ENCODE results near the gene ANGPTL7.

Gene ANGPTL7

GRCh38 chr1:11170102-11170501, 19.1 kb upstream of the ANGPTL7 start:
- DNase-seq = no peak

DNA sequence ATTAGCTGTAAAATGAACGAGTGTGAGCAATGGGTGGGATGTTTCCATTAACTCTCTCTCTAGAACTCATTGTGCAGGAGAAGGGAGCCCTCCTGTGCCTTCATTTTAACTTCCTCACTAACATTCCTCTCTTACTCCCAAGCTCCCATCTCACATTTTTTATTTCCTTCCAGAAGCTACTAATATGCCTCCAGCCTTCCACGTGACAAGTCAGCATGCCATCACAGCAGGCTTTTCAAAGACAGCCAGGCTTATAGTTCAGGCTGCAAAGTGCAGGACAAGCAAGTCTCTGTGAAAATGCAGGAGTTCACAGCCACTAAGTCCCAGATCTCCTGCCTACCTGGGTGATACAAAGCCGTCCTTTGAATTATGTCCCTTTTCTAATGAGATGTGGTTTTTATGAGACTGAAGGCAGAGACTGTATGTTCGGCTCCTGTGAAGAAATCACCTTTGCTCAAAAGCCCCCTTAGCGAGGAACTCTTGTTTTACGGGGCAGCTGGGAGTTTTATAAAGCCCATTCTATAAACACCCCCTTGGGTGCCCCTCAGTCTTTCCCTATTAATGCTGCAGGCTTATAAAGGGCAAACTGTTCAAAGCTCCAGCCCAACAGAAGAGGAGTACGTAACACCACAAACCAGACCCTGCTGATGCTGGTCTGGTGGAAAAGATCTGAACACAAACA, 14.8 kb upstream of the ANGPTL7 start:
- no peak for DNase-seq

- no peak for DNase-seq
Observed at GRCh38 chr1:11175461-11175860, 13.7 kb upstream of the ANGPTL7 start.

GRCh38 chr1:11176081-11176706, 13.0 kb upstream of the ANGPTL7 start:
- DNase-seq = no peak

- DNase-seq = peak; percentile 10
Observed at GRCh38 chr1:11178021-11179015, 10.8 kb upstream of the ANGPTL7 start.

- no peak for DNase-seq
Observed at GRCh38 chr1:11179125-11179524, 10.0 kb upstream of the ANGPTL7 start.

- peak; percentile 4 for DNase-seq
Observed at GRCh38 chr1:11179749-11180148, 9.4 kb upstream of the ANGPTL7 start.

GRCh38 chr1:11180342-11180744, 8.8 kb upstream of the ANGPTL7 start:
- no peak for DNase-seq

- no peak for DNase-seq
Observed at GRCh38 chr1:11182884-11183283, 6.3 kb upstream of the ANGPTL7 start.

- DNase-seq = no peak
Observed at GRCh38 chr1:11184973-11185372, 4.2 kb upstream of the ANGPTL7 start.

DNA sequence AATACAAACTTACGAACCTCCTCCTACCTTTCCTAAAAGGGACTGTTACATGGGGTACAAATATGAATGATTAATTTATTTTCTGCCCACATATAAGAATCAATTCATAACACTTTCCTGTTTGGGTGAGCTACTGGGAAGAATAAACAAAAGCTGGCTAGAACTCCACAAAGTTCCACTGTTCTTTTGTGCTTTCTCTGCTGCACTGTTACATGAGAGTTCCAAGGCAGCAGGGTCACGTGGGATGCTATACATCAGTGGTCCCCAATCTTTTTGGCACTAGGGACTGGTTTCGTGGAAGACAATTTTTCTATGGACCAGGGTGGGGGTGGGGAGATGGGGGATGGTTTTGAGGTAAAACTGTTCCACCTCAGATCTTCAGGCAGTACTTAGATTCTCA, 2.2 kb upstream of the ANGPTL7 start:
- no peak for DNase-seq

DNA sequence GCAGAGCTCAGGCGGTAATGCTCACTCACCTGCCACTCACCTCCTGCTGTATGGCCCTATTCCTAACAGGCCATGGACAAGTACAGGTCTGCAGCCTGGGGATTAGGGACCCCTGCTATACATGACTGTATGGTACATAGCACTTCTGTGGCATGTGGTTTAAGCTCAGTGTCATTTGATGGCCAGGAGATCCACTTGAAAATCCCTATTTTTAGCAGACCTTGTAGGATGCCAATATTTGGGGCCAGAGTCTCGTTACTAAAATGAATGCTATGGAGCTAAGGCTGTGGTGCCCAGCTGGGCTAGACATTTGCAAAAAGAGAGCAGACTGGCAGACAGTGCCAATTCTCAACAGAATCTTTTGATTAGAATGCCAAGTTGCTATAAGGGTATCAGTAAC, 1.7 kb upstream of the ANGPTL7 start:
- DNase-seq = no peak

GRCh38 chr1:11187931-11188330, 1.2 kb upstream of the ANGPTL7 start:
- peak; percentile 2 for DNase-seq

- DNase-seq = no peak
Observed at GRCh38 chr1:11188381-11188780, 774 bp upstream of the ANGPTL7 start.

DNA sequence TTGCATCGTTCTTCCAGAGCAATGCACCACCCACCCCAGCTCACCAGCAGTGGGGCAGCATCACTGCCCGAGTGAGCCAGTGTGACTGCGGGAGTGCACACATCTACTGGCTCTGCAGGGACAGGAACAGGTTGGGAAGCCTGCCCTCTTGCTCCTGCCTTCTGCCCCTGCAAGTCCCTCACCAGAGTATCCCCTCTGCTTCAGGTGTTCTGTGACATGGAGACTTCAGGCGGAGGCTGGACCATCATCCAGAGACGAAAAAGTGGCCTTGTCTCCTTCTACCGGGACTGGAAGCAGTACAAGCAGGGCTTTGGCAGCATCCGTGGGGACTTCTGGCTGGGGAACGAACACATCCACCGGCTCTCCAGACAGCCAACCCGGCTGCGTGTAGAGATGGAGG, 4.2 kb downstream of the ANGPTL7 start:
- no peak for DNase-seq

DNA sequence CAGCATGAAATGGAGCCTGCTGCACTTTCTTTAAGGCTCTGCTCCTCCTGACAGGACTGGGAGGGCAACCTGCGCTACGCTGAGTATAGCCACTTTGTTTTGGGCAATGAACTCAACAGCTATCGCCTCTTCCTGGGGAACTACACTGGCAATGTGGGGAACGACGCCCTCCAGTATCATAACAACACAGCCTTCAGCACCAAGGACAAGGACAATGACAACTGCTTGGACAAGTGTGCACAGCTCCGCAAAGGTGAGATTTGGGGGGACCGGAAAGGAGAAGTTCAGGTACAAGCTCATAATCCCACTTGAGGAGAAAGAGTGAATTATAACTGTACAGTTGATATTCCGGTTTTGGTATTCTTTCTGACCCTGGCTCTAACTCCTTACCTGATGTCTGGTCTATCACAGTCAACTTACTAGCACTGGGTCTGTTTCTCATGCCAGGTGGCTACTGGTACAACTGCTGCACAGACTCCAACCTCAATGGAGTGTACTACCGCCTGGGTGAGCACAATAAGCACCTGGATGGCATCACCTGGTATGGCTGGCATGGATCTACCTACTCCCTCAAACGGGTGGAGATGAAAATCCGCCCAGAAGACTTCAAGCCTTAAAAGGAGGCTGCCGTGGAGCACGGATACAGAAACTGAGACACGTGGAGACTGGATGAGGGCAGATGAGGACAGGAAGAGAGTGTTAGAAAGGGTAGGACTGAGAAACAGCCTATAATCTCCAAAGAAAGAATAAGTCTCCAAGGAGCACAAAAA, 5.4 kb downstream of the ANGPTL7 start:
- no peak for DNase-seq

DNA sequence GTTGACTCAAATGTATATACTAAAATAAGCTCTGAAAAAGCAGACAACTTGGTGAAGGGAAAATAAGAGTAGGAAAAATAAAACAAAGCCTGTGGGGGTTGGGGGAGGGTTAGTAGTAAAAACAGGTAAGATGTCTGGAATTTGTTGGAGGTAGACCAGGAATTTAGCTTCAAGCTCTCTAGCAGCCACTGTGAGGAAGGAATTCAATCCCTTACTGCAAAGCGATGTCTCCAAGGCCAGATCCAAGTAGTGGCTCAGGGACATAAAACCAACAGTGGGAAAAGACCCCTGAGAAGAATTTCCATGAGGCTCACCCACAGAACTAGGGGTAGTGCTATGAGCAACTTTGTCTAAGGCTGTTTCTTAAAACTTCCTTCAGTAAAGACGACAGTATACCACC, 7.8 kb downstream of the ANGPTL7 start:
- DNase-seq = no peak

GRCh38 chr1:11197359-11197758, 8.2 kb downstream of the ANGPTL7 start:
- no peak for DNase-seq

GRCh38 chr1:11198257-11198656, 9.1 kb downstream of the ANGPTL7 start:
- DNase-seq = no peak

GRCh38 chr1:11198851-11199594, 9.9 kb downstream of the ANGPTL7 start:
- DNase-seq = peak; percentile 15

DNA sequence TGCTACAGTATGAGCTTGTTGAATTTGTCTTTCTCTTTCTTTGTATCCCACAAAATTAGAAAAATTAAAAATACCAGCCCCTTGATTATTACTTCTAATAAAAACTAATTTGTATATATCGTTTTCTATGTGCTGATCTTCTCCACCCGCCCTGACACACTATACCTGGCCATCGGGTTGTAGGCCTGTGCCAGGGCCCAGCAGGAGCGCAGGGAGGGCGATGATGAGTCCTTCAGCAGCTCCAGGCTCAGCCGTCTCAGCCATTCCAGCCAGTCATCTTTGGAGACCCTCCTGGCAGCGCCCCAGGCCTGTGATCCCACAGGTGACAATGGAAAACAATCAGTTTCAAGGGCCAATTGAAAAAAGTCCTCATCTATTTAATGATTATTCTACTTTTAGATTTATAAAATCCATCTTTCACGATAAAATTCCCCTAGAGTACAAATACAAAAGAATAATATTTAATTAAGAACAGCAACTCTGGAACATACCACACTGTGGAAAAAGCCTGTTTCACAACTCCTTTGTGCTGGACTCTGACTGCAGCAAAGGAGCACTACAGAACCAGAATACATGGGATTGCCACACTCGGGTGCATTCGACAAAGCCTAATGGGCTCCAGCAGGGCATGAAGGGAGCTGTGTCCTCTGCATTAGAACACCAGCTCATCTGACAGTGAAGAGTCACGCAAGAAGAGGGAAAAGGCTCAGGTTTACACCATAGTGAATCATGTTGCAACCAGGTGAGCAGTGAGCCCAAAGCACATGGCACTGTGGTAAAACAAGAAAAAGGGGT, 15.4 kb downstream of the ANGPTL7 start:
- no peak for DNase-seq
